GM21576 (cell line): Measurements from ENCODE around the gene TMEM119.
"Not testable (repeated sequence)": the region's sequence is repeated elsewhere in the genome, so short reads cannot be mapped to it uniquely, and the experiment has no call there.

Source experiments
- ATAC-seq: cut with Tn5 transposase; IDR thresholded peaks from one replicate; pipeline ENCODE4 v1.9.1; 2021; ENCODE audit warnings: mild to moderate bottlenecking, moderate library complexity; ENCODE audit not compliant: unreplicated experiment

Gene TMEM119

GRCh38 chr12:108570743-108571608 is 26.9 kb downstream of the TMEM119 start:
- no peak for ATAC-seq

GRCh38 chr12:108568338-108569154 is 29.3 kb downstream of the TMEM119 start:
- peak; percentile 80 for ATAC-seq

GRCh38 chr12:108567406-108568337 is 30.2 kb downstream of the TMEM119 start:
- no peak for ATAC-seq

DNA sequence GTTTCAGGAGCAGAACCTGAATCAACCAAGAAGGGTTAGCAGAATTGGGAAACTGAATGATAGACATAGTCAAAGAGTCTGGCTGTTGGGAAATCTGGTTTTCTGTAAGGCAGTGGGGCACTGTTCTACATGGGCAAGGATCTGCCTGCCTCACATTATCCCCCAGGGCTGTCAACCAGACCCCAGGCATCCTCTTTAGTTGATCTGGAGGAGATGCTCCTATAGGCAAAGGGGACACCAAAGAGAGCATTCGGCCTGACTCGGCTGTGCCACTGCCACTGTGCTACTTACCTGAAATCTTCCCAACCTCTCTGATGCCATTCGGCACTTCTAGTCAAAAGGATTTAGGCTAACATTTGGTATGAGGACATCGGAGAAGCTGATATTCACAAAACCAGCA is 31.4 kb downstream of the TMEM119 start:
- no peak for ATAC-seq

DNA sequence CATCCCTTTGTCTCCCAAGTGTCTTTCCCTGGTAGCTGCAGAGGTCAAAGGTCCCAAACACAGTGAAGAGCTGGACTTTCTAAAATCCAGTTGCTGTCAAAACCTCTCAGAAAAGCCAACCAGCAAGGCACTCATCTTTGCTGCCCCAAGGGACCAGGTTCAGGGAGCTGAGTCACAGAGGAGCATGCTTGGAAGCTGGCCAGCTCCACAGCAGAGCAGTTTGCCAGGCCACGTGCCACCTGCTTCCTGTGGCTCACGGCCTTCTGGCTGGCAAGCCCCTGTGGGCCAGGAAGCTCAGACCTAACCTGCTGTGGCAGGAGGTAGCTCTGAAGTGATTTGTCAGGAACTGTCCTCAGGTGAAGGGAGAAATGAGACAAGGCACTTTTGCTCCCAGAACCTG is 31.9 kb downstream of the TMEM119 start:
- ATAC-seq: no peak

DNA sequence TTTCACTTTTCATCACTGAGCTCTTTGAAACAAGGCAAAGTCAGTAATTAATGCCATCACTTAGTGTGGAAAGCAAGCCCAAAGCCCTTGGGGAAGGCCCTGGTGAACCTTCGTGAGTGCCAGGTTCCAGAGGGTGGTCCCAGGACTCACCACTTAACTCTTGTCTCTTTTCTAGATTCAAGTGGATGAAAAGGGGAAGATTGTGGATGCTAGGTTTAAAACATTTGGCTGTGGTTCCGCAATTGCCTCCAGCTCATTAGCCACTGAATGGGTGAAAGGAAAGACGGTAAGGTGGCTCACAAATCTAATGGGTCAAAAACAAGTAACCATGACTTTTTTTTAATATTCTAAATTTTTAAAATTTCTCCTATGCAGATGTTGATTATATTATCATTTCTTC is 32.7 kb downstream of the TMEM119 start:
- no peak for ATAC-seq

GRCh38 chr12:108564724-108565123 is 33.2 kb downstream of the TMEM119 start:
- no peak for ATAC-seq

- ATAC-seq: no peak
Observed at GRCh38 chr12:108563804-108564151, 34.1 kb downstream of the TMEM119 start.

- ATAC-seq: peak; percentile 39
Observed at GRCh38 chr12:108563136-108563803, 34.6 kb downstream of the TMEM119 start.

GRCh38 chr12:108562348-108563135 is 35.3 kb downstream of the TMEM119 start, which contains the start of gene ISCU:
Gene ISCU (plus strand): TSS chr12:108562596. CDS start chr12:108562623, 27 bp downstream.
- ATAC-seq: peak; percentile 51

- no peak for ATAC-seq
Observed at GRCh38 chr12:108561852-108562347, 36.0 kb downstream of the TMEM119 start.

GRCh38 chr12:108560752-108561719 is 36.8 kb downstream of the TMEM119 start, which contains the start of gene SART3:
Gene SART3 (minus strand): TSS chr12:108561173. CDS start chr12:108561154, 19 bp downstream.
- ATAC-seq: peak; percentile 33

GRCh38 chr12:108560321-108560721 is 37.6 kb downstream of the TMEM119 start:
- no peak for ATAC-seq

DNA sequence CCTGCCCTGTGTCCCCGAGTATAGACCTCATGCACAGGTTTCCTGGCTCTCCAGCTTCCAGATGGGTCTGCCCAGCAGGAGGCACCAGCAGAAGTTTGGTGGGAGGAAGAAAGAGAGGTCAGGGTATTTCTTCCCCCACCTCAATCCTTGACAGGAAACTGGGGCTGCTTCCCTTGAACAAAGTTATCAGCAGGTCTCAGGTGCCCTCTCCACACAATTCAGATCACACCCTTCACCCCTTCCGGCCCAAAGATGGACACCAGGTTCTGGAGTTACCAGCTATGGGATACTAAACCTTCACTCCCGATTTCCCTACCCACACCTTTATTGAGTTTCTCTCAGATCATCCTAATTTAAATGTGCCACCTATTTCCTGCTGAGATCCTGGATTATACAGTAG is 38.1 kb downstream of the TMEM119 start:
- ATAC-seq: no peak

- ATAC-seq: no peak
Observed at GRCh38 chr12:108559007-108559655, 38.8 kb downstream of the TMEM119 start.

GRCh38 chr12:108555383-108555782 is 42.5 kb downstream of the TMEM119 start:
- not testable (repeated sequence) for ATAC-seq

- ATAC-seq: no peak
Observed at GRCh38 chr12:108553799-108554198, 44.1 kb downstream of the TMEM119 start.
